HepG2 (cell line): ENCODE results near the gene TTLL10. TPM values are rescaled to one million over a fixed set of nuclear protein-coding genes. Genes with fewer than 3 reads are reported as not detected.
A peak's percentile ranks its signal among the peaks of the same experiment; 100 is the strongest.

Experiments
- CBX2 ChIP-seq, 2 experiments: fragments of 200-600 bp in 1 of 2; sonication (generic); formaldehyde crosslinking in 1 of 2; IDR thresholded peaks; 2 replicates each; pipeline versions ENCODE4 v1.7.0 to v1.8.1; 2018 to 2022; ENCODE audit warnings: low read depth in 2 of 2, low read length in 1 of 2, mild to moderate bottlenecking in 1 of 2, missing genetic modification reagents in 1 of 2
- EZH2 ChIP-seq: conservative IDR thresholded peaks from 2 replicates; pipeline ENCODE4 v1.6.1; 2012; ENCODE audit warnings: mild to moderate bottlenecking, low read depth, low read length, moderate library complexity
- IKZF4 ChIP-seq: sonication (generic); formaldehyde crosslinking; IDR thresholded peaks from 2 replicates; pipeline ENCODE4 v1.5.1; 2020; ENCODE audit warnings: borderline replicate concordance, mild to moderate bottlenecking, low read depth, missing genetic modification reagents; ENCODE audit errors: not compliant biosample characterization
- IRX3 ChIP-seq: sonication (generic); formaldehyde crosslinking; IDR thresholded peaks from 2 replicates; pipeline ENCODE4 v1.8.1; 2023; ENCODE audit warnings: mild to moderate bottlenecking, low read depth, missing genetic modification reagents, borderline replicate concordance
- ZFAT ChIP-seq: sonication (generic); formaldehyde crosslinking; conservative IDR thresholded peaks from 2 replicates; pipeline ENCODE4 v1.8.1; 2023; ENCODE audit warnings: missing genetic modification reagents, inconsistent platforms
- ZMYM3 ChIP-seq: sonication (generic); formaldehyde crosslinking; IDR thresholded peaks from 2 replicates; pipeline ENCODE4 v1.5.1; 2020; ENCODE audit warnings: mild to moderate bottlenecking, missing genetic modification reagents
- ZNF253 ChIP-seq: sonication (generic); formaldehyde crosslinking; IDR thresholded peaks from 2 replicates; pipeline ENCODE4 v1.8.0; 2022; ENCODE audit warnings: mild to moderate bottlenecking, missing genetic modification reagents, borderline replicate concordance
- ZNF350 ChIP-seq: sonication (generic); formaldehyde crosslinking; IDR thresholded peaks from 2 replicates; pipeline ENCODE4 v1.4.0; 2020; ENCODE audit warnings: mild to moderate bottlenecking, low read depth, missing genetic modification reagents, borderline replicate concordance
- ZNF451 ChIP-seq: sonication (generic); formaldehyde crosslinking; IDR thresholded peaks from 2 replicates; pipeline ENCODE4 v1.5.0; 2020; ENCODE audit warnings: mild to moderate bottlenecking, missing genetic modification reagents
- ZNF773 ChIP-seq: sonication (generic); formaldehyde crosslinking; IDR thresholded peaks from 2 replicates; pipeline ENCODE4 v1.4.0; 2020; ENCODE audit warnings: missing genetic modification reagents, borderline replicate concordance
- ZNF782 ChIP-seq: sonication (generic); formaldehyde crosslinking; IDR thresholded peaks from 2 replicates; pipeline ENCODE4 v1.4.0; 2020; ENCODE audit warnings: missing genetic modification reagents, mild to moderate bottlenecking, borderline replicate concordance
- ZZZ3 ChIP-seq: sonication (generic); formaldehyde crosslinking; IDR thresholded peaks from 2 replicates; pipeline ENCODE4 v1.4.0; 2020; ENCODE audit warnings: missing genetic modification reagents, mild to moderate bottlenecking, borderline replicate concordance
- polyA plus RNA-seq, 8 experiments: library from polyadenylated mRNA; depleted of rRNA in 3 of 8; stranded (reverse) in 7 of 8; unstranded in 1 of 8; fragments of >200 nt; fragmentation: Illumina TruSeq in 4 of 8; extraction: Trizol in 4 of 8; gene quantifications; 2 replicates each; pipeline versions ENCODE4 v1.2.1 to v1.2.3, GENCODE V29; 2011 to 2016; ENCODE audit warnings: low read depth in 4 of 8, missing spikeins in 1 of 8, mixed read lengths in 1 of 8; ENCODE audit not compliant: insufficient read depth in 1 of 8
- total RNA-seq, 5 experiments: library from RNA; depleted of rRNA; stranded (reverse); fragments of >200 nt; fragmentation: Illumina TruSeq; extraction: Trizol; gene quantifications; 2 replicates each; pipeline ENCODE4 v1.2.3, GENCODE V29; 2016; ENCODE audit warnings: low read depth in 1 of 5
- TF ChIP-seq, protein P1 (sequence below): sonication (generic); formaldehyde crosslinking; IDR thresholded peaks from 2 replicates; pipeline ENCODE4 v1.5.1; 2020; ENCODE audit warnings: mild to moderate bottlenecking, missing genetic modification reagents, borderline replicate concordance
- TF ChIP-seq, protein P2 (sequence below): sonication (generic); formaldehyde crosslinking; IDR thresholded peaks from 2 replicates; pipeline ENCODE4 v1.5.0; 2020; ENCODE audit warnings: missing genetic modification reagents
- TF ChIP-seq, protein P3 (sequence below): IDR thresholded peaks from 2 replicates; pipeline ENCODE4 v1.6.1; 2016; ENCODE audit warnings: missing biosample characterization, missing genetic modification reagents, low read depth
- TF ChIP-seq, protein P4 (sequence below): sonication (generic); formaldehyde crosslinking; IDR thresholded peaks from 2 replicates; pipeline ENCODE4 v1.4.0; 2020; ENCODE audit warnings: missing genetic modification reagents

The TTLL10 gene
- total and polyA plus RNA-seq, 2 of the 13 experiments (the other 11 are each of a cell fraction or from before 2014, with no cell fraction given) = not detected

DNA sequence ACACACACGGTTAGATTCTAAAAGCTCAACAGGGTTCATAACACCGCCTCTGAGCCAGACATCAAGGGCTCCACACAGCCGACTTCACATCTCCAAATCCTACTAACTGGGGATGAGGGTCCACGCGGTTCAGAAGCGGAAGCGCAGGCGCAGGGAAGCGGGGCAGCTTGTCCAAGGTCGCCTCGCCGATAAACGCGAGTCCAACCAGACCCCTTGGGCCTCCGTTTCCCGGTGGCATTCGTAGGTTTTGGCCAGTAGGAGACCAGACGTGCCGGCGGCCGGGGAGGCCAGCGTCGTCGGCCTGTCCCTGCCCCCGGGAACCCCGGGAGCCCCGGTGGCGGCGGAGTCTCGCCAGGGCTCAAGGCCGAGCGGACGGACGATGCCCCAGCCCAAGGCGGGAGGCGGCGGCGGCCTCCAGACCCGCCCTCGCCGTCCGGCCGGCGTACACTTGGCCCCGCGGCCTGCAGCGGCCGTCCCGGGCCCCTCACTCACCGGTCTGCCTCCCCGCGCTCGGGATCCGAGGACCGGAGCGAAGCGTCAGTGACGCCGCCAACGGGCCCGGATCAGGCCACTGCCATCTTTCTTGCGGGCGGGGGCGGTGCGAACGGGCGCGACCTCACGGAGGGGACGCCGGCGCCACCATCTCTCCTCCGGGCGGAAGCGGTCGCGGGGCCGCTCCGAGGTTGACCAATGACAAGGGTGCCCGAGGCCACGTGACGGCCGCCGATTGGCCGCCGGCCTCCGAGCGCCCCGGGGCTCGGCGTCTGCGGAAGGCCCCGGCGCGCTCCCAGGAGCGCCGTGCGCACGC, 57.9 kb downstream of the TTLL10 start, which contains the start of gene SDF4 (continued):
- TF ChIP-seq ZMYM3 (CRISPR knock-in tag) (no peak), ZNF773 (CRISPR knock-in tag) (0 out of 2 replicates have a peak, but pooled peaks have one; percentile 20), ZNF350 (CRISPR knock-in tag) (0 out of 2 replicates have a peak, but pooled peaks have one; percentile 33), ZNF253 (no peak), ZNF451 (CRISPR knock-in tag) (peak; percentile 72; the same call in 1 of the 2 replicates), ZNF782 (CRISPR knock-in tag) (0 out of 2 replicates have a peak, but pooled peaks have one; percentile 68), IKZF4 (CRISPR knock-in tag) (peak; percentile 39), ZFAT (CRISPR knock-in tag) (no peak; the same call in 1 of the 2 replicates), IRX3 (CRISPR knock-in tag) (no peak; the same call in 1 of the 2 replicates), CBX2 (IDR thresholded peaks at IDR 0.05; ENCODE audit: low read depth, low read length) (no peak), CBX2 (CRISPR knock-in tag; IDR thresholded peaks at IDR 0.05; ENCODE audit: low read depth) (no peak), ZZZ3 (CRISPR knock-in tag) (0 out of 2 replicates have a peak, but pooled peaks have one; percentile 41), EZH2 (no peak)
- TF ChIP-seq, protein P1, sequence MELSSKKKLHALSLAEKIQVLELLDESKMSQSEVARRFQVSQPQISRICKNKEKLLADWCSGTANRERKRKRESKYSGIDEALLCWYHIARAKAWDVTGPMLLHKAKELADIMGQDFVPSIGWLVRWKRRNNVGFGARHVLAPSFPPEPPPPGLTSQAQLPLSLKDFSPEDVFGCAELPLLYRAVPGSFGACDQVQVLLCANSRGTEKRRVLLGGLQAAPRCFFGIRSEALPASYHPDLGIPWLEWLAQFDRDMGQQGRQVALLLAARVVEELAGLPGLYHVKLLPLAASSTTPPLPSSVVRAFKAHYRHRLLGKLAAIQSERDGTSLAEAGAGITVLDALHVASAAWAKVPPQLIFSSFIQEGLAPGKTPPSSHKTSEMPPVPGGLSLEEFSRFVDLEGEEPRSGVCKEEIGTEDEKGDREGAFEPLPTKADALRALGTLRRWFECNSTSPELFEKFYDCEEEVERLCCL (CRISPR knock-in tag) = no peak
- TF ChIP-seq, protein P2, sequence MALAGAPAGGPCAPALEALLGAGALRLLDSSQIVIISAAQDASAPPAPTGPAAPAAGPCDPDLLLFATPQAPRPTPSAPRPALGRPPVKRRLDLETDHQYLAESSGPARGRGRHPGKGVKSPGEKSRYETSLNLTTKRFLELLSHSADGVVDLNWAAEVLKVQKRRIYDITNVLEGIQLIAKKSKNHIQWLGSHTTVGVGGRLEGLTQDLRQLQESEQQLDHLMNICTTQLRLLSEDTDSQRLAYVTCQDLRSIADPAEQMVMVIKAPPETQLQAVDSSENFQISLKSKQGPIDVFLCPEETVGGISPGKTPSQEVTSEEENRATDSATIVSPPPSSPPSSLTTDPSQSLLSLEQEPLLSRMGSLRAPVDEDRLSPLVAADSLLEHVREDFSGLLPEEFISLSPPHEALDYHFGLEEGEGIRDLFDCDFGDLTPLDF (CRISPR knock-in tag) = peak; percentile 57; the same call in 1 of the 2 replicates
- TF ChIP-seq, protein P3, sequence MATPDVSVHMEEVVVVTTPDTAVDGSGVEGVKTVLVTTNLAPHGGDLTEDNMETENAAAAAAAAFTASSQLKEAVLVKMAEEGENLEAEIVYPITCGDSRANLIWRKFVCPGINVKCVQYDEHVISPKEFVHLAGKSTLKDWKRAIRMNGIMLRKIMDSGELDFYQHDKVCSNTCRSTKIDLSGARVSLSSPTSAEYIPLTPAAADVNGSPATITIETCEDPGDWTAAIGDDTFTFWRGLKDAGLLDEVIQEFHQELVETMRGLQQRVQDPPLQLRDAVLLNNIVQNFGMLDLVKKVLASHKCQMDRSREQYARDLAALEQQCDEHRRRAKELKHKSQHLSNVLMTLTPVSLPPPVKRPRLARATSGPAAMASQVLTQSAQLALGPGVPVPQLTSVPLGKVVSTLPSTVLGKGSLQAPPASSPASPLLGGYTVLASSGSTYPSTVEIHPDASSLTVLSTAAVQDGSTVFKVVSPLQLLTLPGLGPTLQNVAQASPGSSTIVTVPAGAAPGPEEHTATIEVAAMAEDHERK = peak; percentile 76
- TF ChIP-seq, protein P4, sequence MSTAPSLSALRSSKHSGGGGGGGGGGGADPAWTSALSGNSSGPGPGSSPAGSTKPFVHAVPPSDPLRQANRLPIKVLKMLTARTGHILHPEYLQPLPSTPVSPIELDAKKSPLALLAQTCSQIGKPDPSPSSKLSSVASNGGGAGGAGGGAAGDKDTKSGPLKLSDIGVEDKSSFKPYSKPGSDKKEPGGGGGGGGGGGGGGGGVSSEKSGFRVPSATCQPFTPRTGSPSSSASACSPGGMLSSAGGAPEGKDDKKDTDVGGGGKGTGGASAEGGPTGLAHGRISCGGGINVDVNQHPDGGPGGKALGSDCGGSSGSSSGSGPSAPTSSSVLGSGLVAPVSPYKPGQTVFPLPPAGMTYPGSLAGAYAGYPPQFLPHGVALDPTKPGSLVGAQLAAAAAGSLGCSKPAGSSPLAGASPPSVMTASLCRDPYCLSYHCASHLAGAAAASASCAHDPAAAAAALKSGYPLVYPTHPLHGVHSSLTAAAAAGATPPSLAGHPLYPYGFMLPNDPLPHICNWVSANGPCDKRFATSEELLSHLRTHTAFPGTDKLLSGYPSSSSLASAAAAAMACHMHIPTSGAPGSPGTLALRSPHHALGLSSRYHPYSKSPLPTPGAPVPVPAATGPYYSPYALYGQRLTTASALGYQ (CRISPR knock-in tag) = peak; percentile 30; the same call in 1 of the 2 replicates
